H1 (cell line): Measurements from ENCODE around the gene HS1BP3. TPM values are rescaled to one million over a fixed set of nuclear protein-coding genes. Genes with fewer than 3 reads are reported as not detected.

Experiments
- BCL11A ChIP-seq, 2 experiments: IDR thresholded peaks; one replicate each; pipeline ENCODE4 v1.6.1; 2011; ENCODE audit warnings: low read depth in 2 of 2, low read length in 2 of 2, mild to moderate bottlenecking in 2 of 2
- CHD1 ChIP-seq: IDR thresholded peaks from 2 replicates; pipeline ENCODE4 v1.6.1; 2012; ENCODE audit warnings: low read depth, low read length, improper control_type of control experiment
- JUND ChIP-seq: IDR thresholded peaks from 2 replicates; pipeline ENCODE4 v1.6.1; 2011; ENCODE audit warnings: mild to moderate bottlenecking, improper control_type of control experiment, low read length
- KDM5A ChIP-seq: fragments of 200-600 bp; IDR thresholded peaks from 2 replicates; pipeline ENCODE4 v1.7.1; 2012; ENCODE audit warnings: mild to moderate bottlenecking, low read length, inconsistent platforms, mixed read lengths
- POLR2A ChIP-seq, 2 experiments: IDR thresholded peaks; 1 replicate in 1 of 2; 2 replicates in 1 of 2; pipeline ENCODE4 v1.6.1; 2011; ENCODE audit warnings: low read depth in 2 of 2, low read length in 2 of 2, mild to moderate bottlenecking in 2 of 2; ENCODE audit errors: control extremely low read depth in 1 of 2
- RFX5 ChIP-seq: IDR thresholded peaks from 2 replicates; pipeline ENCODE4 v1.6.1; 2011; ENCODE audit warnings: low read depth, low read length, improper control_type of control experiment, borderline replicate concordance
- RNF2 ChIP-seq: fragments of 200-900, 300-1000 bp; sonication (generic); IDR thresholded peaks from 2 replicates; pipeline ENCODE4 v1.7.1; 2016; ENCODE audit warnings: borderline replicate concordance, low read depth, mild to moderate bottlenecking, antibody characterized with exemption, low read length; ENCODE audit not compliant: poor library complexity, severe bottlenecking; ENCODE audit errors: missing control alignments
- SIRT6 ChIP-seq: IDR thresholded peaks from one replicate; pipeline ENCODE4 v1.7.1; 2012; ENCODE audit warnings: low read length, inconsistent platforms
- polyA plus RNA-seq, 7 experiments: library from polyadenylated mRNA; depleted of rRNA in 3 of 7; stranded (reverse) in 5 of 7; unstranded in 2 of 7; fragments of >200 nt in 5 of 7; fragments of 200-250 nt in 2 of 7; gene quantifications; 1 replicate in 5 of 7; 2 replicates in 1 of 7; 4 replicates in 1 of 7; pipeline versions ENCODE4 v1.2.1 to v1.2.3, GENCODE V29; 2011 to 2013; ENCODE audit warnings: missing spikeins in 2 of 7, mixed read lengths in 2 of 7
- total RNA-seq: library from RNA; stranded (reverse); fragmentation: NEBNext Ultra II Directional; extraction: Animal tissue kit (Norgen Biotek cat#: 25700); gene quantifications from 2 replicates; pipeline ENCODE4 v1.2.1, GENCODE V29; 2021

HS1BP3 gene
- total and polyA plus RNA-seq, 2 of the 8 experiments (the other 6 are each of a cell fraction or from before 2014, with no cell fraction given), result 11.1 to 11.3 TPM

GRCh38 chr2:20692081-20692480 is 41.2 kb upstream of the HS1BP3 start (continued):
- TF ChIP-seq RNF2 (no peak), POLR2A (IDR thresholded peaks at IDR 0.05; ENCODE audit: control extremely low read depth in 1 of 2, low read depth in 2 of 2, low read length in 2 of 2) (no peak), JUND (no peak), RFX5 (no peak), KDM5A (no peak), CHD1 (no peak), BCL11A (IDR thresholded peaks at IDR 0.05; ENCODE audit: low read depth in 2 of 2, low read length in 2 of 2) (no peak), SIRT6 (no peak)
